T-helper 1 cell treated with Interleukin-12 subunit alpha and Interleukin-12 subunit beta and Interleukin-4 antibody, amounts not matched to agents 30 ng/mL and 1 ng/mL, for 36 hours (primary cell): ENCODE results near the gene UQCR11. TPM values are rescaled to one million over a fixed set of nuclear protein-coding genes. Genes with fewer than 3 reads are reported as not detected.

Experiments
- intact Hi-C: fragments of 100-400 bp; cut with micrococcal nuclease; formaldehyde crosslinking; loops from one replicate; pipeline ENCODE4 v1.15.1; 2024
- total RNA-seq: library from RNA; stranded (reverse); gene quantifications from 2 replicates; pipeline ENCODE4 v1.2.3, GENCODE V29; 2022

Gene UQCR11
- total RNA-seq, 1 donor from 2014 or later = 185 TPM

DNA sequence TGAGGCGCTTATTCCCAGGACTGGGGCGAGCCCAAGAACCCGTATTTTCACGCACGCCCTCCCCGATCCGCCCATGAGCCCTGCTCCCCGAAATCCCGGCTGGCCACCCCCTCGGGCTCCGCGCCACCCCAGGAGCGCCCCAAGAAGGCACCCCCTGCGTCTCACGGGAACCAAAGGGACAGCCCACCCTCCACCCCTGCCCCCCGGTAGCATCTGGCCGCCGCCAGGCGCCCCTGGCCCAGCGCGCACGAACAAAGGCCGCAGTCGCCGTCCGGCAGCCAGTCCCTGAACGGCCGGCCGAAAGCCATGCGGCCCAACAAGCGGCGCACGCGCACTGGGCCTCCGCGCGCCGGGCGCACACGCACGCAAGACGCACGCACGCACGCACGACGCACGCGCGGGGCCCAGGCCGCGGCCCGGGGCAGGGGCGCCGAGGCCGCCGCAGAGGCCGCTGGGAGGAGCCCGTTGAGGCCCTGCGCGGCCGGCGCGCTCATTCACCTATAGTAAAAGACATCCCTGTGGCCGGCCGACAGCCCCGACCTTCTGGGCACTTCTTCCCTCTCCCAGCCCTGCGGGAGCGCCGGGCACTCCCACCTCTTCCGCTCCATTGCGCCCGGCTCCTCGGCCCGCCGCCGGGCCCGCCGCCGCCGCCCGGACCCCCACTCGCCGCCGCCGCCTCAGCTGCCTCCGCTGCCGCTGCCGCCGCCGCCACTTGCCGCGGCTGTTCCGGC is 13.1 kb downstream of the UQCR11 start:
- intact Hi-C loops = loop anchor here (1.0 to 5.0 kb wide), 5 partner anchors 13 to 220 kb away; partner anchors contain the start of genes ATP8B3, MEX3D, PCSK4 and REEP6

DNA sequence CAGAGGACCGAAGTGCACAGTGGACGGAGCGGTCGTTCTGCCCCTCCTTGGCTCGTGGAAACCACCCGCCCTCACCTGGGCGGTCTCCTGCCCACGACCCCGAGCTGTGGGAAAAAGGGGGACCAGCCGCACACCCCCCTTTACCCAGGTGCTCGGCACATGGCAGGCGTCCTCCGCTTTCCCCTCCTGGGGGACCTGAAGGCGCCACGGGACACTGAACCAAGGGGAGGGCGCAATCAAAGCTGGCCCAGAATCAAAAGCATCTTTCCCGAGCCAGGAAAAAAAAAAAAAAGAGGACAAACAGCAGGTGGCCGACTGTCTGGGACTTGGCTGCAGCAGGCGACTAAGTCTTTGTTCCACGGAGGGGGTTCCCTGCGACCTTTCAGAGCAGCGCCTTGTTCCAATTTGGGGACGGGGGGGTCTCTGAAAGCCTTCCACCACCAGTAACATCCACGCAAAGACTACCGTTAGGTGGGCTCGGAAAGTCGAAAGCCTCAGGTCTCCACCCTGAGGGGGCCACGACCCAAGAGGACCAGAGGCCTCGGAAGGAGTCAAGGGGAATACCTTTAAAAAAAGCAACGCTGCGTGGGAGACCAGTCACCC is 13.7 kb downstream of the UQCR11 start:
- intact Hi-C loops = loop anchor here (1.0 to 5.0 kb wide), 5 partner anchors 14 to 221 kb away; partner anchors contain the start of genes ATP8B3, MEX3D, PCSK4 and REEP6

DNA sequence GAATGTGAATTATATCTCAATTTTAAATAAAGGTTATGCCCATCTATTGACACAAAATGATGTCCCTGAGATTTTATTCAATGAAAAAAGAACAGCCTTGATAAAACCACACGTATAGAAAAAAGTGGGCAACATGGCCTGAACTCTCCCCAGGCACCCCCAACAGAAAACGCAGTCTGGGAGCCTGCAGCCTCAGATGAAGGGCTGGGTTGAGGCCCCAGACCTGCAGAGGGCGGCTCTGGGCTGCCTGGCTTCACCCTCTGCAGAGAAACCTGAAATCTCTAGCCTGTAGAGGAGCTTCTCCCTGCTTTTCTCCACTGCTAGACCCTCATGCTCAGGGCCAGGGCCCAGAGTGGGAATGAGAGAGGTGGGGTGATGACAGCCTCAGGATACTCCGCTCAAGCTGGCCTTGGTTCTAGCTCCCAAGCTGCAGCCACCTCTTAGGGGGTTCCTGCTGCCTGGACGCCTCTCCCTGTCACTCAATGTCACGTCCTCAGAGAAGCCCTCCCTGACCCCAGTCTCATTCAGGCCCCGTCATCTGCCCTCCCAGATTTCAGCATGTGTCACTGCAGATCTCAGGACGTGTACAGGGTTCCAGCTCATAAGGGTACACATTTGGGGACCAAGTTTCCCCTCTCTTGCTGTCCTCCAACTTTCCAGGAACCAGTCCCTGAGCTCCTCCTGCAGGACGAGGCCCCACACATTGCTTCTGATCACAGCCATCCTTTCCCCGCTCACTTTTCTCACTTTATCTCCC is 14.4 kb downstream of the UQCR11 start:
- intact Hi-C loops = loop anchor here (5.0 kb wide), 1 partner anchor 99 kb away; the partner anchor contains the start of genes PCSK4 and REEP6

DNA sequence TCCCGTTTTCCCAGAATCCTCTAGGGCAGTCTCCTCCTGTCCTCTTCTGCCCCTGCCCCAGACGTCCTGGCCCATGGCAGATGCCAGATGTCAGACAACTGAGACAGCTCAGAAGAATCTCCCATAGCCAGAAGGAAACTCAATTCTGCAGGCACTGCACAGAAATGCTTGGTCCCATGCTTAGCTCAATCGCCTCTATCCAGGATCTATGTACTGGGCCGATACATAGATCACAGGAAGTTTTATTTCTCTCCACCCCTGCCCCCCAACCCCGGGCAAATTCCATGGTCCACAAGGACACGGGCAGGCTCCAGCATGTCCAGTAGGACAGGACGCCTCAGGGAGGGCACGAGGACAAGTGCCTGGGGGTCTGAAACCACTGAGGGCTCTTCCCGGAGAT is 17.4 kb downstream of the UQCR11 start:
- intact Hi-C loops = no loop called here

DNA sequence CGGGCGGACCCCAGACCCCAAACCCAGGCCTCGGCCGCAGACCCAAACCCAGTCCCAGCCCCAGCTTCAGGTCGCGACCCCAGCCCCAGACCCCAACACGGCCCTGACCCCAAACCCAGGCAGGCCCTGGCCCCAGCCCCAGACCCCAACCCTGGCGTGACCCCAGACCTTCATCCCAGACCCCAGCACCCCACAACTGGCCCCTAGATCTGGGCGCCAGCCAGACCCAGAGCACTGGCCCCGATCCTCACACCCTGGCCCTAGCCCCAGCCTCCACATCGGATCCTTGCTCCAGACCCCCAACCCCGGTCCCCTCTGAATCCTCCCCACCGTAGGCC is 20.1 kb downstream of the UQCR11 start:
- intact Hi-C loops = no loop called here

DNA sequence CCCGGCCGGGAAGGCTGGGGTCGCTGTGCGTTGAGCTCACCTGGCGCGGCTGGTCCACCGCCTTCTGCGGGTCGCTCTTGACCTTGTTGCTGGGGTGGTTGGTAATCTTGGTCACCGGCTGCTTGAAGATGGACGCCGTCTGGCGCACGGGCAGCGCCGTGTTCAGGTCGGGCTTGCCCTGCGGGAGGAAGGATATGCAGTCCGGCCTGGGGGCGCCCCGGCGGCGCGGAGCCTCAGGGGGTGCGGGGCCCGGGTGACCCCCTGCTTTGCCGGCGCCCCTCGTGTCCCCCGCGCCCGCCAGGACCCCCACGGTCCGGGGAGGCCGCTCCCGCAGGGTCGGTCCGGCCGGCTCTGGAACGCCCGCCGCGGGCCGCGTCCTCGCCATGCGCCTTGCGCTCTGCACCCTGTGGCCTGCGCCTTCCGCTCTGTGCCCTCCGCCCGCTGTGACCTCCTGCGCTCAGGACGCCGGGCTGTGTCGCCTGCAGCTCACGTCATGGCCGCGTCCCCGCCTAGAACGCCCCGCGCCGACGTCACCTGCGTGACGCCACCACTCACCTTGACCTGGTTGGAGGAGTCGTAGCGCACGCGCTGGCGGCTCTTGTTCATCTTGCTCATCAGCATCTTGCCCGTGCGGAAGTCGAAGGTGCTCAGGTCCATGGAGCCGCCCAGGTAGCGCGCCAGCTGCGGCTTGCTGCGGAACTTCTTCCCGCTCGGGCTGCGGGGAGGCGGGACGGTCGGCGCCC is 20.6 kb downstream of the UQCR11 start:
- intact Hi-C loops = no loop called here

DNA sequence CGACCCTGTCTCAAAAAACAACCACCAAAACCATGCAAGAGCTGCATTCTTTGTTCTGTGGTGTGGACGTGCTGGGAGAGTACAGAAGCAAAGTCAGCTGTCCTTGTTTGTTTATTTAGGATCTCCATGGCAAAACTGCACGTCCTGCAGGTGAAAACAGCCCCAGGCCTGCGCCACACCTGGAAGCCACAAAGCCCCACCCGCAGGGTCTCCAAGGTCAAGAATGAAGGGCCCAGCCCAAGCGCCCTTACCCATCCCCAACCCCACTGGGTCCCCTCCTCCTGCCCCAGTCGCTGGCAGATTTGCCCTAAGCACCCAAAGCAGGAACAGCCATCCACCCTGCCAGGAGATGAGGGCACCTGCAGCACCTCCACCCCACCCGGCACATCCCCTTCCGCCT is 23.1 kb downstream of the UQCR11 start:
- intact Hi-C loops = no loop called here

DNA sequence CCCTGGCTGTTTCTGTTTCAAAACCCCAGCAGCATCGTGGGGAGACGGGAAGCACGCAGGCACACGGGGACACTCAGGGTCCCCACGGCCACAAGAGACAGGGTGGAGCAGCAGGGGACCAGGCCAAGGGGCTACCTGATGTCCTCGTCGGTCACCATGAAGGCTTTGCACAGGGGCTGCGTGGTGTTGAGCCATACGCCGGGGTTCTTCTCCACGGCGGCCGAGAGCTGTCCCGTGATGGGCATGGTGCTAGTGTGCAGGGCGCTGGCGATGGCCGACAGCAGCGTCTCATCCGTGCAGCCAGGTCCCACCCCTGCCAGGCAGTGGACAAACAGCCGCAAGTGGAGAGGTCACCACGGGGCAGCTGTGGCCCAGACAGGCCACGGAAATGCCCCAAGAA is 24.3 kb downstream of the UQCR11 start:
- intact Hi-C loops = no loop called here

DNA sequence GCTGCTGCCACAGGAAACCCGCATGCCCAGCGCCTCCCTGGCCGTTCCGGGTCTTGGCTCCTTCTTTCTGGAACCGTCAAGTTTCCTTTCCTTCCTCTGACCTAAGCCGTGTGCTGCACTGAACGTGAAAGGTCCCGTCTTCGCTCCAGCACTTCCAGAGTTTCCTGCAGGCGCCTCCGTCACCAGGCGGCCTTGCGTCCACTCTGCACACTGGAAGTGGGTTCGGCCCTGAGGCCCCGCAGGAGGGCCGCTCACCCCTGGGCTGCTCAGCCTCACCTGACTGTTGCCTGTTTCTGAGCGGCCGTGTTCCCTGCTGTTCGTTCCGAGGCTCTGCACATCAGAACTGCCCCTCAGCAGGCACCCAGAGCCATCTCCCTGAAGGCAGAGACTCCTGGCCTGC is 24.9 kb downstream of the UQCR11 start:
- intact Hi-C loops = no loop called here

DNA sequence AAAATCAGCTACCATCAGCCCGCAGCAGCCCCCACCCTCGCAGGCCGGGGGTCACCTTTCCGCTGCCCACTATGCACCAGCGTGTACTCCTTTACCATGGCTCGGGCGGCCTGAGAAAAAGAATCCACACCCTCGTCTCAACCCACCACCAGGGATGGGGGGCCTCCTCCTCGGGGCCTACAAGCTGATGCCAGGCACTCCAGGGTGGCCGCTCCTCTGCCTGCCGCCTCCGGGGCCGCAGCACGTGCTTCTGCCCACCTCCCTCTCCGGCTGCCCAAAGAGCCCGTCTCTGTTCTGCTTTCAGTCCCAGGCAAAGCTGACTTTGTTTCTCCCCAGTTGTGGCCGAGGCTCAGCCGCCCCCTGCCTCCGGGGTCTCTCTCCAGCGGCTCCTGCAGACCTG is 26.0 kb downstream of the UQCR11 start:
- intact Hi-C loops = no loop called here

DNA sequence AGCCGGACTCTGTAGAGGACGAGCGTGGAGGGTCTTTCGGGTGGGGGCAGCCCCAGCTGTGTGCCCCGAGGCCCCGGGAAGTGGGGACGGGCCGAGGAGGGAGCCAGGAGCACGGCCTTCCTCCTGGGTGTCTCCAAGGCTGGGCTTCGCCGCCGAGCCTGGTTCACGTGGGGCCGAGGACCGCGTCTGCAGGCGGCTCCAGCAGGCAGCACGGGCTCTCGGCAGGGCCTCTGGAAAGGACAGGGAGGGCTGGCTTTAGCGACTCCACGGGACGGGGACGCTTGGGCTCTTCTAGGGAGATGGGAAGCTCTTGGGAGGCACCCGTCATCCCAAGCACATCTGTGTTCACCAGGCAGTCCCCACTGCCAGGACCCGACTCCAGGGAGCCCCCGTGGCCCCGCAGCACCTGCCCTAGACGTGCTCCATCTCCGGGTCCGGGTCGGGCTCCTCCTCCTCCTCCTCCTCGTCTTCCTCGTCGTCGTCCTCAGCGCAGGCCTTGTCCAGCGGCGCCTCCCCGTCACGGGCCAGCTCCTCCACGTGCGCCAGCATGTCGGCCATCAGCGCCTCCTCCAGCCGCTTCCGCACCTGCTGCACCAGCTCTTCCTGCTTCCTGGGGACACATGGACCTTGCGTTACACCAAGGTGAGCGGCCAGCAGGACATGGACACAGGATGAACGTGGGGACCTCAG is 27.2 kb downstream of the UQCR11 start:
- intact Hi-C loops = no loop called here

DNA sequence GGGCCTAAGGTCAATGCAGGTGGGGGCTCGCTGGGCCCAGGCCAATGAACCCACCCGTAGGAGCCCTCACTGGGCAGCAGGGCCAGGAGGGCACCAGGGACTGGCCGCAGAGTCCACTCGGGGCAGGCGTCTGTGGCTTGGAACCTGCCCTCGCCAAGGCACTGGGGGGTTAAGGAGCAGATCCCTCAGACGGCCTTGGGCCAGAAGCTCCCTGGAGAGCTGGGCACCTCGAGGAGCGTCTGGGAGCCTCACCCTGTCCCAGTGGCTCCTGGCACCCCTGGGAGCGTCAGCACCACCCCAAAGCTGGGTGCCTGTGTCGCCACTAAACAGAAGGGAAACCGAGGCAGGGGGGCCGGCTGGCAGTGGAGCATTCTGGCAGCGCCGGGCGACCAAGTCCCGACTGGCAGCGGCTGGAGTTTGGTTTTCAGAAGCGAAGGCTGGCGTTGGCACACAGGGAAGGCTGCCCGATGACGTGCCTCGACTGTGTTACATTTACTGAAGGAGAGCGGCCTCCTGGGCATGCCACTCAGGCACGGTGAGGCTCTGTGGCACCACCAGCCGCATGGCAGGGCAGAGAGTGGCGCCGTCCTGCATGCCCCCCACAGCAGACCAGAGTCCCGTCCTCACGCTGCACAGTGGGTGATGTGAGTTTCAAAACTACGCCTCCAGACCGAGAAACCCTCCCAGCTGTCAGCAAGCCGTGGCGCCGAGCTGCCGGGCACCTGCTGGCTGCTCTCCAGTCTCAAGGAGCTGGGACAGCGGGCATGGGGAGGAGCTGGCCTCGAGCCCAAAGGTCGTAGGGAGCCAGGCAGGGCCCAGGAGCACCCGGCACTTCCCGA is 28.0 kb downstream of the UQCR11 start:
- intact Hi-C loops = no loop called here

DNA sequence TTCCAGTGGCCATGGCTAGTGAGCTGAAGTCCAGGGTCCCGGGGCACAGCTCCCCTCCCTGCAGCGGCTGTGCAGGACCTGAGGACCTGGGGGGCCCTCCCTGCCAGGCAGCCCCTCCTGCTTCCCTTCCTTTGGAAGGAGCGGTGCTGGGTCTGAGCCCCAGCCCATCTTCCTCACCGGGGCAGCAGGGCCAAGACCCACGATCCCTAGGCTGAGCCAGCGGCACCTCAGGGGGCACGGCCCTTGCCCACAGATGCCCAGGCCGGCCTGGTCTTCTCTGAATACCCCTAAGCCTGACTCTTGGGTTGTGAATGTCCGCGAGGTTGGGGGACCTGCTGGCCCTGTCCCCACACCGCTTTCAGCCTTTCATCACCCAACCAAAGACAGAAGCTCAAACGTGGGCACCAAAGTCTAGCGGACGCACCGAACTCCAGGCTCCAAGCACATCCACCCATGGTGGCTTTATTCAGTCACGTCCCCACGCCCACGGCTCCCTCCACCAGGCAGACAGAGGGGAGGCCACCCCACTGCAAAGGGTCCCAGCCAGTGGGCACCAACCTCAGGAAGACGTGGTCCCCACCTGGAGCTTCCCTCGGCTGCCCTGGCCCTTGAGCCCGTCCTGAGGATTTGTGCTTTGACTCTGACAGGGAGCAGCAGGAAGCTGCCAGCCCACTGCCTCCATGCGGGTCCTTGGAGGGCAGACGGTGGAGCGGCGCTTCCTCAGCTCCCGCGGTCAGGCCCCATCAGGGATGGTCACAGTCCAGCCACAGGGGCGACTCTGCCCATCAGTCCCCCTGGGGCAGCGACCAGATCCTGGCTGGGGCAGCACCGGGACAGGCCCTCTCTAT is 28.8 kb downstream of the UQCR11 start:
- intact Hi-C loops = no loop called here

DNA sequence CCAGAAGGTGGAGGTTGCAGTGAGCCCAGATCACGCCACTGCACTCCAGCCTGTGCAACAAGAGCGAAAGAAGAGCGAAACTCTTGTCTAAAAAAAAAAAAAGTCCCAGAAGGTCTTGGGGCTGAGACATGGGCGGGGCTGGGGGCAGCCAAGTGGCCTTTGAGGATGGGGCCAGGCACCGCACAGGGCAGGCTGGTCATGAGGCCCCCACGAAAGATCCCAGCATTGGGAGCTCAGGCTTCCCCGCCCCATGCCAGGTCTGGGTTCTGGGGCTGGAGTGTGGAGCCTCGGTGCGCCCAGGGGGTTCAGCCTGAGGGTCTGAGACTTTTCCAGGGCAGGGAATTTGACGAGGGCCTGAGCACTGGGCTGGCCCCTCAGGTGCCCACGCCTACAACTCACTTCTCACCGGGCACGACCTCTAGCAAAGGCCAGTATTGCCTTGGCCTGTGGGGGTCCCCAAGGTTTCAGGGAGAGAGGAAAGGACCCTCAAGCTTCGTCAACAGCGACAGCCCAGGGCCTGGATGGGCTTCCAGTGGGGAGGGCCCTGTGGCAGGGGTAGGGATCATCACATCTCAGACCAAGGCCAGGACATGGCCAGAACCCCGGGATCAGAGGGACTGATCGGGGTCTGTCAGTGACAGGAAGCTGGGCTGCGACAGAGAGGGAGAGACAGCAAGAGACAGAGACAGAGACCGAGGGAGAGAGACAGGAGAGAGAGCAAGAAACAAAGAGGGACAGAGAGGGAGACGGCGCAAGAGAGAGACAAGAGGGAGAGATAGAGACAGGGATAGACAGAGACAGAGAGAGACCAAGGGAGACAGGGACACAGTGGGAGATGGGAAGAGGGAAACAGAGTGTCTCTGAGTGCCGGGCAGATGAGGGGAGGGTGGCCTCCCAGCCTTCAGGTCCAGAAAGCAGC is 29.7 kb downstream of the UQCR11 start:
- intact Hi-C loops = no loop called here

DNA sequence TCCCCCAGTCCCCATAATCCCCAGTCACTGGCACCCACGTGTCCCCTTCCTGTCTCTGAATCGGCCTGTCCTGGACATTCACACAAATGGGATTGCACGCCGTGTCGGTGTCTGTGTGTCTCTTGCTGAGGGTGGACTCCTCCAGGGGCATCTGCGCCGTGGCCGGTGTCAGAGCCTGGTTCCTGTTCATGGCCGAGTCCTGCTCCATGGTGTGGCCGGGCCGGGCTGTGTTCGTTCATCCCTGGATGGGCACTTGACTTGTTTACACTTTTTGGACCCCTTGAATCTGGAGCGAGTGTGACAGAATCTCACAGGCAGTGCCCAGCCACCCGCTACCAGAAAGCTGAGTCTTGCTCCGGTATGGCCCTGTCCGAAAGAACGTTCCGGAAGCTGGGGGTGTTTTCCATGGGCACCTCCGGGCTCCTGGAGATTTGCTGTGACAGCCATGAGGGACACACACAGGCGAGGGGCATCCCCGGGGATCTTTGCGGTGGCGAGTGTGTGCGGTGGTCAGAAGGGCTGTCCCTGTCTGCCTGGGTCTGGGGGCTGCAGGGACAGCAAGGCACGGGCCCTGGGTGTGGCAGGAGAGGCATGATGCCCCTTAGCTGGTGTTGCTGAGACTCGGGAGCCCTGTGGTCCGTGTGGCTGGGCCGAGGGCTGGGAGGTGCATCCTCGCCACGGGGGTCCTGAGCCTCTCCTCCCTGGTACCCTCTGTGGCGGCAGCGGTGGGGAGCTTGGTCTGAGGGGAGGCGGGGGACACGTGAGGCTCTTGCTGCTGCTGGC is 30.7 kb downstream of the UQCR11 start:
- intact Hi-C loops = no loop called here

DNA sequence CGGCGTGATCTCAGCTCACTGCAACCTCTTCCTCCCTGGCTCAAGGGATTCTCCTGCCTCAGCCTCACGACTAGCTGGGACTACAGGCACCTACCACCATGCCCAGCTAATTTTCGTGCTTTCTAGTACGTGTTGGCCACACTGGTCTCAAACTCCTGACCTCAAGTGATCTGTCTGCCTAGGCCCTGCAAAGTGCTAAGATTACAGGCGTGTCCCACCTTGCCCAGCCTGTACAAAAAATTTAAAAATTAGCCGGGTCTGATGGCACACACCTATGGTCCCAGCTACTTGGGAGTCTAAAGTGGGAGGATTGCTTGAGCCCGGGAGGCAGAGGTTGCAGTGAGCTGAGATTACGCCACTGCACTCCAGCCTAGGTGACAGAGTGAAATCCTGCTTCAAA is 32.5 kb downstream of the UQCR11 start:
- intact Hi-C loops = no loop called here

DNA sequence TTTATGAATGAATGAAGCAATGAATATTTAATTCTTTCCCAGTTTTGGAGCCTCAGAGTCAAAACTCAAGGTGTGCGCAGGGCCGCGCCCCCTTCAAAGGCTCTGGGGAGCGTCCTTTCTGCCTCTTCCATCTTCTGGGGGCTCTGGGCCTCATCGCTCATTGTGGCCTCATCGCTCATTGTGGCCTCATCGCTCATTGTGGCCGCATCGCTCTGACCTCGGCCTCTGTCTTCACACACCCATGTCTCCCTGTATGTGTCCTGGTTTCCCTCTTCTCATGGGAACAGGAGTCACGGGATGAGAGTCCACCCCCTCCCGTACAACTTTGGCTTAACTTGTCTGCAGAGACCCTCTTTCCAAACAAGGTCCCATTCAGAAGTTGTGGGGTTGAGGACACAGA is 33.9 kb downstream of the UQCR11 start:
- intact Hi-C loops = no loop called here
